HepG2 (cell line): ENCODE data around the gene TYROBP. TPM values are rescaled to one million over a fixed set of nuclear protein-coding genes. Genes with fewer than 3 reads are reported as not detected.
A peak's percentile ranks its signal among the peaks of the same experiment; 100 is the strongest.

Experiments used
- DNMT1 ChIP-seq: sonication (generic); formaldehyde crosslinking; IDR thresholded peaks from 2 replicates; pipeline ENCODE4 v1.5.1; 2020; ENCODE audit warnings: mild to moderate bottlenecking, missing genetic modification reagents
- EHMT2 ChIP-seq: fragments of 200-600 bp; sonication (generic); IDR thresholded peaks from 2 replicates; pipeline ENCODE4 v1.7.0; 2017; ENCODE audit warnings: antibody characterized with exemption, low read depth, low read length, borderline replicate concordance
- HDAC1 ChIP-seq: sonication (generic); formaldehyde crosslinking; IDR thresholded peaks from 2 replicates; pipeline ENCODE4 v1.5.1; 2020; ENCODE audit warnings: mild to moderate bottlenecking, missing genetic modification reagents
- KDM3A ChIP-seq: IDR thresholded peaks from 2 replicates; pipeline ENCODE4 v1.6.1; 2018; ENCODE audit warnings: low read depth, missing compliant biosample characterization
- KDM4B ChIP-seq: sonication (generic); formaldehyde crosslinking; IDR thresholded peaks from 2 replicates; pipeline ENCODE4 v1.4.0; 2020; ENCODE audit warnings: missing genetic modification reagents
- MED8 ChIP-seq: sonication (generic); formaldehyde crosslinking; IDR thresholded peaks from 2 replicates; pipeline ENCODE4 v1.8.1; 2023; ENCODE audit warnings: mild to moderate bottlenecking, missing genetic modification reagents; ENCODE audit not compliant: insufficient replicate concordance
- PAWR ChIP-seq: sonication (generic); formaldehyde crosslinking; IDR thresholded peaks from 2 replicates; pipeline ENCODE4 v1.4.0; 2020; ENCODE audit warnings: missing genetic modification reagents, mild to moderate bottlenecking, borderline replicate concordance
- YEATS4 ChIP-seq: sonication (generic); formaldehyde crosslinking; IDR thresholded peaks from 2 replicates; pipeline ENCODE4 v1.4.0; 2020; ENCODE audit warnings: missing genetic modification reagents, borderline replicate concordance
- ZNF839 ChIP-seq: sonication (generic); formaldehyde crosslinking; IDR thresholded peaks from 2 replicates; pipeline ENCODE4 v1.4.0; 2020; ENCODE audit warnings: missing genetic modification reagents, mild to moderate bottlenecking, borderline replicate concordance
- polyA plus RNA-seq, 8 experiments: library from polyadenylated mRNA; depleted of rRNA in 3 of 8; stranded (reverse) in 7 of 8; unstranded in 1 of 8; fragments of >200 nt; fragmentation: Illumina TruSeq in 4 of 8; extraction: Trizol in 4 of 8; gene quantifications; 2 replicates each; pipeline versions ENCODE4 v1.2.1 to v1.2.3, GENCODE V29; 2011 to 2016; ENCODE audit warnings: low read depth in 4 of 8, missing spikeins in 1 of 8, mixed read lengths in 1 of 8; ENCODE audit not compliant: insufficient read depth in 1 of 8
- total RNA-seq, 5 experiments: library from RNA; depleted of rRNA; stranded (reverse); fragments of >200 nt; fragmentation: Illumina TruSeq; extraction: Trizol; gene quantifications; 2 replicates each; pipeline ENCODE4 v1.2.3, GENCODE V29; 2016; ENCODE audit warnings: low read depth in 1 of 5
- TF ChIP-seq, protein P1 (sequence below): sonication (generic); formaldehyde crosslinking; IDR thresholded peaks from 2 replicates; pipeline ENCODE4 v1.4.0; 2020; ENCODE audit warnings: mild to moderate bottlenecking, missing genetic modification reagents, borderline replicate concordance
- TF ChIP-seq, protein P2 (sequence below): sonication (generic); formaldehyde crosslinking; IDR thresholded peaks from 2 replicates; pipeline ENCODE4 v1.8.0; 2022; ENCODE audit warnings: mild to moderate bottlenecking, missing genetic modification reagents, moderate library complexity
- TF ChIP-seq, protein P3 (sequence below): sonication (generic); formaldehyde crosslinking; conservative IDR thresholded peaks from 2 replicates; pipeline ENCODE4 v1.8.0; 2022; ENCODE audit warnings: low read depth, missing genetic modification reagents
- TF ChIP-seq, protein P4 (sequence below): IDR thresholded peaks from 2 replicates; pipeline ENCODE4 v1.6.1; 2016
- TF ChIP-seq, protein P5 (sequence below): sonication (generic); formaldehyde crosslinking; IDR thresholded peaks from 2 replicates; pipeline ENCODE4 v1.5.0; 2020; ENCODE audit warnings: mild to moderate bottlenecking, missing genetic modification reagents, borderline replicate concordance
- TF ChIP-seq, protein P6 (sequence below): IDR thresholded peaks from 2 replicates; pipeline ENCODE4 v1.6.1; 2016; ENCODE audit warnings: mild to moderate bottlenecking

TYROBP gene
- total and polyA plus RNA-seq, 2 of the 13 experiments (the other 11 are each of a cell fraction or from before 2014, with no cell fraction given): not detected

DNA sequence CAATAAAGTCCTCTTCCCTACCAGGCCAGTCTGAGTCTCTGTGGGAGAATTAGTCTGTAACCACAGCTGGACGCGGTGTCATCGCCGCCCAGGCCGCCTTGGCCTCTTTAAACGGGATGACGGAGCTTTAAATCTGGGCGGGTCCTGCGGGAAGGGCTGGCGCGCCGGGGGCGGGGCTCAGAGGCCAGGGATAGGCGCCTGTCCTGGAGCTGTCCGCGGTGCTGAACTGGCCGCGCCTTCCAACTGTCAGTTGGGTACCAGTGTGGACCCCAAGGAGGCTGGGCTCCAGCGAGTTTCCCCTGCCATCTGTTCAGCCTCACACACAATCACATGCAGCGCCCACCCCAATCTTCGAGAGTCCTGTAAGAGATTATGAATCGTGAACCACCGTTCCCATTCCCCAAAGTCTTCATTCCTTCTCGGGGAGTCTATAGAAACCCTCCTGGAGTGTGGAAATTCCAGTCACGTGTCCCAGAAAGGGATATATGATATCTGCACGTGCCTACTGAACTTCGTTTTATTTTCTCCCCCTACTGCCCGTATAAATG, 28.3 kb downstream of the TYROBP start (continued):
- no peak for TF ChIP-seq ZNF839 (CRISPR knock-in tag)
- peak; percentile 74; the same call in 1 of the 2 replicates for TF ChIP-seq KDM3A (CRISPR knock-in tag)
- 0 out of 2 replicates have a peak, but pooled peaks have one; percentile 31 for TF ChIP-seq YEATS4
- TF ChIP-seq, protein P1, sequence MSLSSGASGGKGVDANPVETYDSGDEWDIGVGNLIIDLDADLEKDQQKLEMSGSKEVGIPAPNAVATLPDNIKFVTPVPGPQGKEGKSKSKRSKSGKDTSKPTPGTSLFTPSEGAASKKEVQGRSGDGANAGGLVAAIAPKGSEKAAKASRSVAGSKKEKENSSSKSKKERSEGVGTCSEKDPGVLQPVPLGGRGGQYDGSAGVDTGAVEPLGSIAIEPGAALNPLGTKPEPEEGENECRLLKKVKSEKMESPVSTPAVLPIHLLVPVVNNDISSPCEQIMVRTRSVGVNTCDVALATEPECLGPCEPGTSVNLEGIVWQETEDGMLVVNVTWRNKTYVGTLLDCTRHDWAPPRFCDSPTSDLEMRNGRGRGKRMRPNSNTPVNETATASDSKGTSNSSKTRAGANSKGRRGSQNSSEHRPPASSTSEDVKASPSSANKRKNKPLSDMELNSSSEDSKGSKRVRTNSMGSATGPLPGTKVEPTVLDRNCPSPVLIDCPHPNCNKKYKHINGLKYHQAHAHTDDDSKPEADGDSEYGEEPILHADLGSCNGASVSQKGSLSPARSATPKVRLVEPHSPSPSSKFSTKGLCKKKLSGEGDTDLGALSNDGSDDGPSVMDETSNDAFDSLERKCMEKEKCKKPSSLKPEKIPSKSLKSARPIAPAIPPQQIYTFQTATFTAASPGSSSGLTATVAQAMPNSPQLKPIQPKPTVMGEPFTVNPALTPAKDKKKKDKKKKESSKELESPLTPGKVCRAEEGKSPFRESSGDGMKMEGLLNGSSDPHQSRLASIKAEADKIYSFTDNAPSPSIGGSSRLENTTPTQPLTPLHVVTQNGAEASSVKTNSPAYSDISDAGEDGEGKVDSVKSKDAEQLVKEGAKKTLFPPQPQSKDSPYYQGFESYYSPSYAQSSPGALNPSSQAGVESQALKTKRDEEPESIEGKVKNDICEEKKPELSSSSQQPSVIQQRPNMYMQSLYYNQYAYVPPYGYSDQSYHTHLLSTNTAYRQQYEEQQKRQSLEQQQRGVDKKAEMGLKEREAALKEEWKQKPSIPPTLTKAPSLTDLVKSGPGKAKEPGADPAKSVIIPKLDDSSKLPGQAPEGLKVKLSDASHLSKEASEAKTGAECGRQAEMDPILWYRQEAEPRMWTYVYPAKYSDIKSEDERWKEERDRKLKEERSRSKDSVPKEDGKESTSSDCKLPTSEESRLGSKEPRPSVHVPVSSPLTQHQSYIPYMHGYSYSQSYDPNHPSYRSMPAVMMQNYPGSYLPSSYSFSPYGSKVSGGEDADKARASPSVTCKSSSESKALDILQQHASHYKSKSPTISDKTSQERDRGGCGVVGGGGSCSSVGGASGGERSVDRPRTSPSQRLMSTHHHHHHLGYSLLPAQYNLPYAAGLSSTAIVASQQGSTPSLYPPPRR (CRISPR knock-in tag): 0 out of 2 replicates have a peak, but pooled peaks have one; percentile 42
- peak; percentile 98 for TF ChIP-seq EHMT2
- TF ChIP-seq PAWR (CRISPR knock-in tag): peak; percentile 59; the same call in 1 of the 2 replicates
- TF ChIP-seq, protein P2, sequence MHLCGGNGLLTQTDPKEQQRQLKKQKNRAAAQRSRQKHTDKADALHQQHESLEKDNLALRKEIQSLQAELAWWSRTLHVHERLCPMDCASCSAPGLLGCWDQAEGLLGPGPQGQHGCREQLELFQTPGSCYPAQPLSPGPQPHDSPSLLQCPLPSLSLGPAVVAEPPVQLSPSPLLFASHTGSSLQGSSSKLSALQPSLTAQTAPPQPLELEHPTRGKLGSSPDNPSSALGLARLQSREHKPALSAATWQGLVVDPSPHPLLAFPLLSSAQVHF (CRISPR knock-in tag): no peak
- no peak for TF ChIP-seq DNMT1
- TF ChIP-seq, protein P3, sequence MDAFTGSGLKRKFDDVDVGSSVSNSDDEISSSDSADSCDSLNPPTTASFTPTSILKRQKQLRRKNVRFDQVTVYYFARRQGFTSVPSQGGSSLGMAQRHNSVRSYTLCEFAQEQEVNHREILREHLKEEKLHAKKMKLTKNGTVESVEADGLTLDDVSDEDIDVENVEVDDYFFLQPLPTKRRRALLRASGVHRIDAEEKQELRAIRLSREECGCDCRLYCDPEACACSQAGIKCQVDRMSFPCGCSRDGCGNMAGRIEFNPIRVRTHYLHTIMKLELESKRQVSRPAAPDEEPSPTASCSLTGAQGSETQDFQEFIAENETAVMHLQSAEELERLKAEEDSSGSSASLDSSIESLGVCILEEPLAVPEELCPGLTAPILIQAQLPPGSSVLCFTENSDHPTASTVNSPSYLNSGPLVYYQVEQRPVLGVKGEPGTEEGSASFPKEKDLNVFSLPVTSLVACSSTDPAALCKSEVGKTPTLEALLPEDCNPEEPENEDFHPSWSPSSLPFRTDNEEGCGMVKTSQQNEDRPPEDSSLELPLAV: no peak
- TF ChIP-seq MED8 (CRISPR knock-in tag): no peak
- TF ChIP-seq, protein P4, sequence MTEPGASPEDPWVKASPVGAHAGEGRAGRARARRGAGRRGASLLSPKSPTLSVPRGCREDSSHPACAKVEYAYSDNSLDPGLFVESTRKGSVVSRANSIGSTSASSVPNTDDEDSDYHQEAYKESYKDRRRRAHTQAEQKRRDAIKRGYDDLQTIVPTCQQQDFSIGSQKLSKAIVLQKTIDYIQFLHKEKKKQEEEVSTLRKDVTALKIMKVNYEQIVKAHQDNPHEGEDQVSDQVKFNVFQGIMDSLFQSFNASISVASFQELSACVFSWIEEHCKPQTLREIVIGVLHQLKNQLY: peak; percentile 45; the same call in 1 of the 2 replicates
- peak; percentile 93 for TF ChIP-seq KDM4B
- TF ChIP-seq, protein P5, sequence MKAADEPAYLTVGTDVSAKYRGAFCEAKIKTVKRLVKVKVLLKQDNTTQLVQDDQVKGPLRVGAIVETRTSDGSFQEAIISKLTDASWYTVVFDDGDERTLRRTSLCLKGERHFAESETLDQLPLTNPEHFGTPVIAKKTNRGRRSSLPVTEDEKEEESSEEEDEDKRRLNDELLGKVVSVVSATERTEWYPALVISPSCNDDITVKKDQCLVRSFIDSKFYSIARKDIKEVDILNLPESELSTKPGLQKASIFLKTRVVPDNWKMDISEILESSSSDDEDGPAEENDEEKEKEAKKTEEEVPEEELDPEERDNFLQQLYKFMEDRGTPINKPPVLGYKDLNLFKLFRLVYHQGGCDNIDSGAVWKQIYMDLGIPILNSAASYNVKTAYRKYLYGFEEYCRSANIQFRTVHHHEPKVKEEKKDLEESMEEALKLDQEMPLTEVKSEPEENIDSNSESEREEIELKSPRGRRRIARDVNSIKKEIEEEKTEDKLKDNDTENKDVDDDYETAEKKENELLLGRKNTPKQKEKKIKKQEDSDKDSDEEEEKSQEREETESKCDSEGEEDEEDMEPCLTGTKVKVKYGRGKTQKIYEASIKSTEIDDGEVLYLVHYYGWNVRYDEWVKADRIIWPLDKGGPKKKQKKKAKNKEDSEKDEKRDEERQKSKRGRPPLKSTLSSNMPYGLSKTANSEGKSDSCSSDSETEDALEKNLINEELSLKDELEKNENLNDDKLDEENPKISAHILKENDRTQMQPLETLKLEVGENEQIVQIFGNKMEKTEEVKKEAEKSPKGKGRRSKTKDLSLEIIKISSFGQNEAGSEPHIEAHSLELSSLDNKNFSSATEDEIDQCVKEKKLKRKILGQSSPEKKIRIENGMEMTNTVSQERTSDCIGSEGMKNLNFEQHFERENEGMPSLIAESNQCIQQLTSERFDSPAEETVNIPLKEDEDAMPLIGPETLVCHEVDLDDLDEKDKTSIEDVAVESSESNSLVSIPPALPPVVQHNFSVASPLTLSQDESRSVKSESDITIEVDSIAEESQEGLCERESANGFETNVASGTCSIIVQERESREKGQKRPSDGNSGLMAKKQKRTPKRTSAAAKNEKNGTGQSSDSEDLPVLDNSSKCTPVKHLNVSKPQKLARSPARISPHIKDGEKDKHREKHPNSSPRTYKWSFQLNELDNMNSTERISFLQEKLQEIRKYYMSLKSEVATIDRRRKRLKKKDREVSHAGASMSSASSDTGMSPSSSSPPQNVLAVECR (CRISPR knock-in tag): peak; percentile 87
- TF ChIP-seq, protein P6, sequence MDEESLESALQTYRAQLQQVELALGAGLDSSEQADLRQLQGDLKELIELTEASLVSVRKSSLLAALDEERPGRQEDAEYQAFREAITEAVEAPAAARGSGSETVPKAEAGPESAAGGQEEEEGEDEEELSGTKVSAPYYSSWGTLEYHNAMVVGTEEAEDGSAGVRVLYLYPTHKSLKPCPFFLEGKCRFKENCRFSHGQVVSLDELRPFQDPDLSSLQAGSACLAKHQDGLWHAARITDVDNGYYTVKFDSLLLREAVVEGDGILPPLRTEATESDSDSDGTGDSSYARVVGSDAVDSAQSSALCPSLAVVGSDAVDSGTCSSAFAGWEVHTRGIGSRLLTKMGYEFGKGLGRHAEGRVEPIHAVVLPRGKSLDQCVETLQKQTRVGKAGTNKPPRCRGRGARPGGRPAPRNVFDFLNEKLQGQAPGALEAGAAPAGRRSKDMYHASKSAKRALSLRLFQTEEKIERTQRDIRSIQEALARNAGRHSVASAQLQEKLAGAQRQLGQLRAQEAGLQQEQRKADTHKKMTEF (CRISPR knock-in tag): peak; percentile 64; the same call in 1 of the 2 replicates
- TF ChIP-seq HDAC1 (CRISPR knock-in tag): peak; percentile 71
